Measurements from ENCODE around the gene TEAD1.

TEAD1 gene

DNA sequence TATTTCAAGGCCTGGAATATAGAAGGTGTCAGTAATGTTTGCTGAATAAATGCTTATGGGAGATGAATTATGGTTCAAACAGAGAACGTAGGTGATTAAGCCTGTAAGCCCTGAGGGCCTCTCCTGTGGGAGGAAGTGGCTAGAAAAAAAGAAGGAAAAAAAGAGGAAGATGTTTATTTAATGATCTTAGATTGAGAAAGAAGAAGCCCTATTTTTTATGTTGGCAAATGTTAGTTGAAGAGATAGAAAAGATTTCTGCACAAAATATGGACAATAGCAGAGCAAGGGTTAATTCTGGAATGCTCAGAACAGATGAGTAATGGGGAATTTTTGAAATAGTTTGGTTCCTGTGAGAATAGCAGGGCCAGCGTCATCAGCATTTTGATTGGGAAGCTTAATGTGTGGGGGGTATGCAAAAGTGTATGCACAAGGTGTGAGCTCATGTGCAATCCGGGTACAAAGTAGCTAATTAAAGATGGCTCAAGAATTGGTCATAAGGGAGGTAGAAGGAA, 95.7 kb downstream of the TEAD1 start:
- DNase-seq, result peak; percentile 1 to 16

DNA sequence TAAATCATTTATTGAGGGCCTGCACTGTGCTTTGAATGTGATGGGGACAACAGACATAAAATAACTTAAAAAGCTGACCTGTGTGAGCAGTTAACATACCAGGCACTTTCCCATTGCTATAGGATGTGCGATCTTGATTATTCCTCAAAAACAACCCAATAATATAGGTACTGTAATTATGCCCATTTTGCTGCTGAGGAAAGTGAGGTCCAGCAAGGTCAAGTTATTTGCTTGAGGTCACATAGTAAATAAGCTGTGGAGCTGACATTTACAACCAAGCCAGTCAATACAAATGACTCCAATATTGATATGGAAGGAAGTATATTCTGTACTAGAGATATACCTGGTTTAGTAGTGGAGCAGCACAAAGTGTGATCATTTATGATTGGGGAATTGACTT, 96.2 kb downstream of the TEAD1 start:
- DNase-seq, result no peak

DNA sequence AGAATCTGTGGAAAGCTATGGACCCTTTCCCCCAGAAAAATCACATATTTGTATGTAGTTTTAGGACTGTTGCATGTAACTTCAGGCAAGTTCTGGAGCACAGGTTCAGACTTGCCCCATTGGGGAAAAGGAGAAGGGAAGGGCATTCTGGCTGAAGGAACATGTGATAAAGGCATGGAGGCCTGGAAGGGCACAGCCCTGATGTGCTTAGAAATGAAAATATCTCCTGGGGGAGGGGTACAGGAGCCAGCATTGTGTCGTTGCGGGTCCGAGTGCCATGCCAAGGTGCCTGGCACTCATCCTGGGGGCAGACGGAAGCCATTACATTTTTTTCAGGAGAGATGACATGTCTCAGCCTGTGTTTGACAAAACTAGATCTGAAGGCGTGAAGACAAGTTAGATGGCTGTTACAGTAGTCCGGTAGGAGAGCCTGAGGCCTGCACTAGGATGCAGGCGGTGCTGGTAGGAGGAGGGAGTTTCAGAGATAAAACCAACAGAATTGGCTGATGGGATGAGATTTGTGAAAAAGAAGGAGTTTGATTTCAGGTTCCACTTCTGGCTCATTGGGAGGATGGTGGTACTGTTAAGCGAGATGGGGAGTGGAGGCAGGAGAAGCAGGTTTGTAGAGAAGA, 96.9 kb downstream of the TEAD1 start:
- no peak for DNase-seq

DNA sequence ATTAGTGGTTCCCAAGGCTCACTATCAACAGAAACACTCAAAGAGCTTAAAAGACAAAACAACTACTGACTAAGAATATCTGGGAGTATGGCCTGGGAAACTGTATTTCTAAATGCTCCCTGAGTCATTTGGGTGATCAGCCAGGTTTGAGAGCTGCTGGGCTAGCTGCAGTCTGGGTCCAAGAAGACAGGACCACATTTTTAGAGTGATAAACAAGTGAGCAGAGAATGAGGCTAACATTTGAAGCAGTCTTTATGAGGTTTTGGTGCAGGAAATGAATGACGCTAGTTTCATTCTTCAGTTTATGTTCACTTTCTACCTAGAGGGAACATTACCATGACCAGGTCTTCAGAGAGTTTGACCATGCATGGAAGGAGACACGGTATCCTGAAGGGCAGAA, 97.7 kb downstream of the TEAD1 start:
- DNase-seq, result no peak

DNA sequence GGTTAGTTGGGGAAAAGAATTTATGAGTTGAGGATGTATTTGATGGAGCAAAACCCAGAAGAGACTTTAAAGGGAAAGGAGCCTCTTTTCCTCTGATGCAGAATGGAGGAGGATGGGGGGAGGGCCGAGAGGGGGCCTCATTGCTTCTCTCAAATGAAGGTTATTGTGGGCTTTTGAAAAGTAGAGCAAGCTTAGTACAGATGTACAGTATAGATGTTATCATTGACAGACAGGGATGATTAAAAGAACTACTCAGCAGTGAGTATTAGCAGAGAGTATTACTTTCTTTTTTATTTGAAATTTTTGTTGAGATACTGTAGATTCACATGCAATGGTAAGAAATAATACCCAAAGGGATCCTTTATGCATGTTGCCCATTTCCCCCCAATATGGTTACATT, 98.1 kb downstream of the TEAD1 start:
- no peak for DNase-seq

DNA sequence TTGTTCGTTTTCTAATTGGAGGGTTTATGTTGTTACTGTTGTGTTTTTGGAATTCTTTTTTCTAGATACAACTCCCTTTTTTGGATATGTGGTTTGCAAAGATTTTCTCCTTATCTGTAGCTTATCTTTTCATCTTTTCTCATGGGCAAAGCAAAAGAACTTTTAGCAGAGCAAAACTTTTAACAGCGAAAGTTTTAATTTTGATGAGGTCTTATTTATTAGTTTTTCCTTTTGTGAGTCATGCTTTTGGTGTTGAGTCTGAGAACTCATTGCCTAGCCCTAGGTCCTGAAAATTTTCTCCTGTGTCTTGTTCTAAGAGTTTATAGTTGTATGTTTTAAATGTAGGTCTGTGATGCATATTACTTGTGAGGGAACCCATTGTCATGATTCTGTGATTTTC, 99.4 kb downstream of the TEAD1 start:
- DNase-seq, result no peak

DNA sequence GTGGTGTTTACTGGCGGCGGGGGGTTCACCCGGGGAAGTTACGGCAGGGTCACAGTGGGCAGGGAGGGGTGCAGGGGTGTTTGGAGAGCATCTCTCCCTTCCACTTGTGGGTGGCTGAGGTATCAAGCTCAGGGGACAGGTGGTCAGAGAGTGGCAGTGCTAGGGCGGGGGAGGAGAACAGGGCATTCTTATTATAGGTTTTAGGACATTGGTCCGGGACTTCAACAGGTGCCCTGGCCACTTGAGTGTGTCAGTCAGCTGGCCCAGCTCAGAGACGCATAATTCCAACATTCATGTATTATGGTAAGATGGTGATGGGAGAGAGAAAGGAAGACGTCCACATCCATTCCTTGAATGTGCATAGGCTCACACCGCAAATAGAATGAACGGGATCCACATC, 101.7 kb downstream of the TEAD1 start:
- no peak for DNase-seq

DNA sequence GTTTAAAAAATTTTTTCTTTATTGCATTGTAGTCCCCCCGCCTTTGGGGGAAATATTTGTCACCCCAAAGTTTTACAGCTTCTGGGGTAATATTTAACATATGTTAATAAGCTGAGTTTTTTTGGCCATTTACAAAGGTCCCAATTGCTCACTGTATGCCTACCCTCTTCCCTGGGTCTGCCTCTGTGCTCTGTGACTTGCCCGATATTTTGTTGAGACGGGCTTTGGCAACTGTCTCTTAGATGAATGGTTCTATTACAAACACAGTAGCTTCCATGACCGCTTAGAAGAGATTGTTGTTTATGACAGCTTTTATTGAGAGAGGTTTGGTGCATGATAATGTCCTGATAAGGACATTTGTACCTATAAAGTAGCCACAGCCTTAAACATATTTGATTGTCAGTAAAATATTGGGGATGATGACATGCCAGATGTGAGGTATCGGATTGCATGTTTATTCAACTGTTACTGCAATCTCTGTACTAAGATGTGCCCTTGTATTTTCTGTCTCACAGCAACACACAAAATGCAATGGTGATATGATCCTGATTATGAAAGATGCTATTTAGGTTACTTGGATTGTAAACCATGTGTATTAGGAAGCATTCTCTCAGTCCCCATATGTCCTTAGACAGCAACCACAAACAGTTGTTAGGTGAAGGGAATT, 103.1 kb downstream of the TEAD1 start:
- DNase-seq, result no peak

DNA sequence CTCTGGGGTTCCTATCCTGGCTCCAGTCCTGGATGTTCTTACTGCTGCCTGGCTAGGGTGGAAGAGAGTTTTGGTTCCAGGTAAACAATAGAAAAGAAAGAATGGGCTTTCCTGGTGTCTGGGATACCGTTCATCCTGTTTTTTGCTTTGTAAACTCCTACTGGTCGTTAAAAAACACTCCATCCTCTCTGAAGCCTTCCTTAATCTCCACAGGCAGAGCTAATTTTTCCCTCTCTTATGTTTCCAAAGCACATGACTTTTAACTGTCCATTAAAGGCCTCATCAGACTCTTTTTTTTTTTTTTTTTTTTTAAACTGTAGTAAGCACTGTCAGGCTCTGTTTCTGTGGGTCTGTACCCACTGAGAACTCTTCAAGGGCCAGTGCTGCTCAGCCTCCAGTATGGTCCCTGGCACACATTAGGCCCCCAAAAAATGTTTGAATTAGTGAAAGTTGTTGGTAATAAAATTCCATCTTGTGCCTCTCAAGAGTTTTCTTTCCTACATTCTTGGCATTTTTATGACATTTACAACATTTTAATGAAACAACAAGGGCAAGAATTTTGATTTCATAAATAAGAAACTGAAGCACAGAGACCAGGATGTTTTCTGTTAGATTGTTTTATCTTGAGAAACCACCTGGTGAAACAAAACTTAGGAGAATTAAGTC, 104.2 kb downstream of the TEAD1 start:
- no peak for DNase-seq

DNA sequence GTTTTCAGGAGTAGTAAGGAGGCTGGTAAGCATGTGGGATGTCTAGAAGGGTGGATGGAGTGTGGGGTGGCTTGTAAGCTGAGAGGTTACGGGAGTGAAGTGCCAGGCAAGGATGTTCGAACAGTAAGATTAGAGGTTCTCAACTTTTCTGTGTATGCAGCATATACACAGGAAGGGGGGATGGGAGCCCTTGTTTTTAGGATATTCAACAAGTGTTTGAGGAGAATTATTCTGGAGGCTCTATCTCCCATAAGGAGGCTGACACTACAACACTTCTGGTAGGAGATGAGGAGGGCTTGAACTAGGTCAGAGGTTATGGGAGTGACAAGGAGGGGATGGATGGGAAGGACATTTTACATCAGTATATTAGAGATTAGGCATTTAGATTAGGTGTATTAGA, 109.5 kb downstream of the TEAD1 start:
- DNase-seq, result no peak

DNA sequence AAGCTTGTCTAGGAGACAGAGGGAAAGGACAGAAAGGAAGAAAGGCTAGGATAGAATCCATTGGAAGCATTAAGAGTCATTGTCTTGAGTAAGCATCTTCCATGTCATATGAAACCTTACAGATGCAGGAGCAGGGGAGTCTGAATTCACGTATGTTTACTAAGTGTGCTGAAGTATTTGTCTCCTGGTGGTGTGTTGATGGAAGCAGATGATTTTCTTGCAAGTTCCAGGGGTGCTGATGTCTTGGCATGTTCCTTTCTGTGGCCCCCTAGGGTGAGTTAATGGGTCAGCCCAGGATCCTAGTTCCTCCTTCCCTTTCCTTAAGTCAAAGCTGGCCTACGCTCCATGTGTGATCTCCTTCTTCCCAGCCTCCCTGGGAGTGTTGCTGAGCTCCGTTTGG, 110.2 kb downstream of the TEAD1 start:
- DNase-seq, result no peak

DNA sequence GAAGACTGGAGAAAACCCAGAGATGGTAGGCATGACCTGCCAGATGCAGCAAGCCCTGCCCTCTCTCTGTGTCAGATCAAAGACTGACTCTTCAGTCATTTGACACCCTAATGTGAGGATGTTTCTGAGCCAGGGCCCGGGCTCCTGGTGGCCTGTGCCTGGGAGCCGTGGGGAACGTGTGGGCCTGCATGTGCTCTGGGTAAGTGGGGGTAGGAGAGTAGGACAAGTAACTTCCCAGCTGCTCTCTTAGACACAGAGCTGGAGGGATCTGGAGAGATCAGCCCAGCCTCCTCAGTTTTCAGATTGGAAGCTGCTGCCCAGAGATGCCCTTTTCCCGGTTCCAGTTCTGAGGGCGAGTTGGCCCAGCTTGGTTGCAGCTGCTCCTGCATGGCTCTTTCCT, 110.8 kb downstream of the TEAD1 start:
- no peak for DNase-seq

DNA sequence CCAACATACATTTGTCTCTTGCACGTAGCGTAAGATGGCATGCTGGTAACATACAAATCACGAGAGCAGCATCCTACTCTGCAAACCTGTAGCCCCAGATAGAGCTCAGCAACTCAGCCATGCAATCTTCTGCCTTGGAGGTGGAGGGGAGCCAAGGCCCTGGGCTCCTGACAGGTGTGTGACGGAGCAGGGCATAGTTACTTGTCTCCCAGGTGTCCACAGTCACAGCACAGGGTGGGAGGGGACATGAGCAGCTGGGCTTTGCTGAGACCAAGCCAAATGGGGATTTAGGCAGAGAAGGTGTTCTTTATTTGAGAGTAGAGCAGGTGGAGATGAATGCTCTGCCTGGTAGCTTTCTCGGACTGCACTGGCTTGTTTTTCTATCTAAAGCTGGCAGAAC, 111.7 kb downstream of the TEAD1 start:
- DNase-seq, result no peak

DNA sequence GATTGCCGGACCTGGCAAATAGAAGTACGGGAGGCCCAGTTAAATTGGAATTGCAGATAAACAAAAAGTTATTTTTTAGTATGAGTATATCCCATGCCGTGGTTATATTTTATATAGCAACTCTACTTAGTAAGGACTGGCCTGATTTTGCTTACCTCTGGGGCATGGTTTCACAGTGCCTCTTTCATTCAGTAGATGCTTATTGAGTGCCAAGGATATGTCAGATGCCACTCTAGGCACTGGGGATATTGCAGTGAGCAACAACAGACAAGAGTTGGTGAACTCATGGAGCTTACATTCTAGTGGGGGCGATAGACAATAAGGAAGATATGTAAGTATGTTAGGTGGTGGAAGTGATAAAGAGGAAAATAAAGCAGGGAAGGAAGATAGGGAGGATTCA, 112.2 kb downstream of the TEAD1 start:
- no peak for DNase-seq

DNA sequence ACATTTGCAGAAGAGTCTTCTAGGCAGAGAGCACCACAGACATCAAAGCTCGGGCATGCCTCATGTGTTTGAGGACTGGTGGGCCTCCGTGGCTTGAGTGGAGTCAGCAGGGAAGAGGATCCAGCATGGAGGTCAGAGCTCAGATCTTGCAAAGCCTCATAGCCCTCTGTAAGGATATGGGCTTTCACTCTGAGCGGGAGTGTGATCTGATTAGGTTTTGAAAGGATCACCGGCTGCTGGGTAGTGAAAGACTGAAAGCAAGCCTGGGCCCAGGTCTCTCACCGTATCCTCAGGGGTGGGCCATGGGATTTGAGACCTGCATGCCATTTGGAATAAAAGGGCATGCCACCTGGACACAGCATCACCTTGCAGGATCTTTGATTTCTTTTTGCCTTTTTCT, 112.7 kb downstream of the TEAD1 start:
- DNase-seq, result no peak

DNA sequence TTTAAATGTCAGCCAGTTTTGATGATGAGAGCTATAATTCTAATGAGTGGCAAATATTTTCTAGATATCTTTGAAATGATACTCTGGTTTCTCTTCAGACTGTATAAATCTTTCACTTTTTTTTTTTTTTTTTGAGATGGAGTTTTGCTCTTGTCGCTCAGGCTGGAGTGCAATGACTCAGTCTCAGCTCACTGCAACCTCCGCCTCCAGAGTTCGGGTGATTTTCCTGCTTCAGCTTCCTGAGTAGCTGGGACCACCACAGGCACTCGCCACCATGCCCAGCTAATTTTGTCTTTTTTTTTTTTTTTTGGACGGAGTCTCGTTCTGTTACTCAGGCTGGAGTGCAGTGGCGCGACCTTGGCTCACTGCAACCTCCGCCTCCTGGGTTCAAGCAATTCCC, 113.6 kb downstream of the TEAD1 start:
- DNase-seq, result no peak

DNA sequence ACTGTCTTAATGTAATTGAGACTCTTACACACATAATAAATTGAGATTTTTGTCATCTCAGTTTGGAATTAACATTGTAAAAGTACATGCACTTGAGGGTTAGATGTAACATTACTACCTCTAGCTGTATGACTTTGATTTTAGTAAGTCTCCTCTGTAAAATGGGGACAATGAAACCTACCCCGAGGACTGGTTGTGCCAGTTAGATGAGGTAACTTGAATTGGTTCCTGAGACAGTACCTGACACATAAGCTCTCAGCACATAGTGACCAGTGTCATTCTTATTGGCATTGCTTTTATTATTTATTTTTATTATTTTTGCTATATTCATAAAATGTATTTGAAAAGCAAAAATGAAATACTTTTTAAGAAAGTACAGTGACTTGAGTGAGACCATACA, 114.8 kb downstream of the TEAD1 start:
- no peak for DNase-seq

DNA sequence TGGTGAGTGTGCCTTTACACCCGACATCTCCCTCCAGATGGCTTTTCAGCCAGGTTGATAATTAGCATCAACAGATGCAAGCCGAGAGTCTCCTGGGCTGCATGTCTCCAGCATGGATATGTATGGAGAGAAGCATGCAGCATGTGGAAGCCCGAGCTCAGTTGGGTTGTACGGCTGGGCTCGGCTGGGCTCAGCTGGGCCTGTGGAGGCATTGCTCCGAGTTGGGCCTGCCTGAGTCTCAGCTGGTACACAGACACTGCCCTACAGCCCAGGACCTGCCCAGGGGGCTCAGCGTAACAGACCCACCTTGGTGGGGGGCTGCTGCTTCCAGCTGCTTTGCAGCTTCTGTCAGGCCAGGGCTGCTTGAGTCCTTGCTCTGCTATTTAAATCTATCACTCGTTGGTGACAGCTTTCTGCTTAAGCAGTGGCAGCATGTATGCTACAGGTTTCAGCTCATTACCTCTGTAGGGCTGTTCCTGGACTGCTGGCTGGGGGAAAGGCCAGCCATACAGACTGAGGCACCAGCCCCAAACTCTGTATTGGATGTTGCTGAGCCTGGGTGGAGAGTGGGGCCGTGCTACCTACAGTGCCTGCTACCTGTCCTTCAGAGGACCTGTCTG, 115.5 kb downstream of the TEAD1 start:
- DNase-seq, result no peak

DNA sequence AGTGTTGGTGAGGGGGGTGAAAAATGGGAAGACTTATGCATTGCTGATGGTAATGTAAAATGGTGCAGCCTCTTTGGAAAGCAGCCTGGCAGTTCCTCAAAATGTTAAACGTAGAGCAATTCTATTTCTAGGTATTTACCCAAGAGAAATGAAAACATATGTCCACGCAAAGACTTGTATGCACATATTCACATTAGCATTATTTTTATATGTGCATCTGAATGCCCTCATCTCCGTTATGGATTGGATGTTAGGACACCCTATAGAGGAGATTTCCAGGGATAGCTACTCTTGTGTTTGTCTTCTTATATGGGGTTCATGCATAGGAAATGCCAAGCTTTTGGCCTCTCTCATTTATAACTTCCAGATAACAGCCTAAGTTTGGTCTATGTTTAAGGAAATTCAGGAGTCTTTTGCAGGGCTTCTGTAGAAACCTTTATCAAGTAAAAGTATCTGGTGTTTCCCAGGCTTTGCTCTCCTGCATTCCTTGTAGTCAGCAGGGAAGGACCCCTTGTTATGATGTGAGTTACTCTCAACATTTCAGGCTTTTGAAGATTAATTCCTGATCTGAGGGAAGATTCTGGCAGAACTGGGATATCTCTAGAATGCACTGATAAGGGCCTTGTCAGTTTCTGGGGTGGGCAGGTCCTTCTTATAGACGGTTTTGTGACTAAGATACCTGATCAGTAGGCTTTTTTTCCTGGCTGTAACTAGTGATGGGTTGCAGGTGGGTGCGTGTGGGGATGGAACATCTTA, 116.8 kb downstream of the TEAD1 start:
- DNase-seq, result no peak

DNA sequence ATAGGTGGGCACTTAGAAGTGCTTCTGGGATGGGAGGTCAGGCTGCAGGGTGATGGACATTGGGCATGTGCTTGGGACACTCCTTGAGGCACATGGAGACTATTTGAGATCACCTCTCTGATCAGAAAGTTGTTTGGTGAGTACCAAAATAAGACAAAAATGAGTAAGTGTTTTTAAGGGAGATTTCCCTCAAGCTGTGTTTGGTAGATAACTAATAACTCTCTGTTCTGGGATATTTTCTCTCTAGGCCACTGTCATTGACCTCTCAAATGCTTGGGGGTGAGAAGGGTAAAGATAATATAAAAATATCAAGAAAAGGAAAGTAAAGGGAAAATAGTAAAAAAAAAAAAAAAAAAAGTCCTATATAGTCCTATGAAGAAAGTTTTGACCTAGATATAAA, 117.8 kb downstream of the TEAD1 start:
- DNase-seq, result no peak

DNA sequence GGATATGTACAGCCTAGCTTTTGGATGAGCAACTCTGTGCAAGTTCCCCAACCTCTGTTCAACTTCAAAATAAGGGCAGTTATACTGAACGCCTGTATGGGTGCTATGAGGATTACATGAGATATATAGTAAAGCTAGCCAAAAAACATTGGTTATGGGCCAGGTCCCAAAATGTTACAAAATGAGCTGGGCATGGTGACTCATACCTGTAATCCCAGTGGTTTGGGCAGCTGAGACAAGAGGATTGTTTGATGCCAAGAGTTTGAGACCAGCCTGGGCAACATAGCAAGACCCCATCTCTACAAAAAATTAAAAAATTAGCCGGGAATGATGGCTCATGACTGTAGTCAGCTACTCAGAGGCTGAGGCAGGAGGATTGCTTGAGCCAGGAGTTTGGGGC, 118.4 kb downstream of the TEAD1 start:
- DNase-seq, result no peak

DNA sequence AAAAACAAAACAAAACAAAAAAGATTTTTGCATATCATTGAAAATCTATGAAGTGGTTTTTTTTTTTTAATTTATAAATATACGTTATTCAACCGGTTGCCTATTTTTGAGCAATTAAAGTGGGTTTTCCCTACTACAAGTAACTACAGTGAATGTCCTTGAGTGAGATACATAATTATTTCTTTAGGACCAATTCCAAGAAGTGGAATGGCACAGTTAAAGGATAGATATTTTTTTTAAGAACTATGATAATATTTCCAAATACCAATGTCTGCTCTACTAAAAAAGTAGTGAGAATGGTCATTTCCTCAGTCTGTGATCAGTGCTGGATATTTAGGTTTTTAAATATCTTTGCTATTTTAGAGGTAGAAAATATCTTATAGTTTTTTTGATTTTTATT, 118.8 kb downstream of the TEAD1 start:
- DNase-seq, result no peak

DNA sequence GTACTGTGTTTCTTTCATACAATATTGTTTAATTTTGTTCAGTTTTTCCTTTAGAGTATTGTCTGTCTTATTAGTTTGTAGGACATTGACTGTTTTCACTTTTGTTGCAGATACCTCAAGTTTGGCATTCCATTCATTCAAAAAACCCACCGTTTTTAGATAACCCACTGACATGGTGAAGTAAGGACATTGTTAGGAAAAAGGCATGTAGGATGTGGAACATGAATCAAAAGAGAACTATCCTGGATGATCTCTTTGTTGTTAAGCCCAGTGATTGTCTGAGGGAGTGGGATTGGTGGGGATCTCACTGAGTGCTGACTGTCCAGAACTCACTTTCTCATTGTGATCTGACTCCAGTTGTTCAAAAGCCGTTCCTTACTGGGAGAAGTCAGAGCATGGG, 119.3 kb downstream of the TEAD1 start:
- DNase-seq, result no peak

All from AML-193 (cell line).